Fibroblast of mammary gland (primary cell): ENCODE data around the gene TMEM131.

ENCODE experiments used
- DNase-seq: peaks from one replicate; pipeline ENCODE4 v3.0.0-alpha.2; 2010; ENCODE audit warnings: low read depth
- H3K4me3 ChIP-seq: 2 replicates; pipeline ENCODE4 v1.5.1; 2011; ENCODE audit warnings: low read depth, mild to moderate bottlenecking, low read length, moderate library complexity; ENCODE audit not compliant: control insufficient read depth
- TF ChIP-seq, protein P1 (sequence below): conservative IDR thresholded peaks from 2 replicates; pipeline ENCODE4 v1.5.1; 2011; ENCODE audit warnings: low read depth, low read length, inconsistent platforms; ENCODE audit not compliant: control insufficient read depth, insufficient read depth

TMEM131 gene

DNA sequence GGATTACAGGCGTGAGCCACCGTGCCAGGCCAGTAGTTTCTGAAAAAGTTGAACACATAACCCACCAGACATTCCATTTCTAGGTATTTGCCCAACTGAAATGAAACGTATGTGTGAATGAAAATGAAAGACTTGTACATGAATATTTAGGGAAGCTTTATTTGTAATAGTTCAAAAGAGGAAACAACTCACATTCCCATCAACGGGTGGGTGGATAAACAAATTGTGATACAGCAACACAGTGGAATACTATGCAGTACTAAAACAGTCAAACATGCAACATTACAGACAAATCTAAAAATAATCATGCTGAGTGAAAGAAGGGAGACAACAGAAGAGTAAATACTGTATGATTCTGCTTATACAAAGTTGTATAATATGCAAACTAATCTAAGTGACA, 46.8 kb downstream of the TMEM131 start:
- no peak for DNase-seq
- TF ChIP-seq, protein P1, sequence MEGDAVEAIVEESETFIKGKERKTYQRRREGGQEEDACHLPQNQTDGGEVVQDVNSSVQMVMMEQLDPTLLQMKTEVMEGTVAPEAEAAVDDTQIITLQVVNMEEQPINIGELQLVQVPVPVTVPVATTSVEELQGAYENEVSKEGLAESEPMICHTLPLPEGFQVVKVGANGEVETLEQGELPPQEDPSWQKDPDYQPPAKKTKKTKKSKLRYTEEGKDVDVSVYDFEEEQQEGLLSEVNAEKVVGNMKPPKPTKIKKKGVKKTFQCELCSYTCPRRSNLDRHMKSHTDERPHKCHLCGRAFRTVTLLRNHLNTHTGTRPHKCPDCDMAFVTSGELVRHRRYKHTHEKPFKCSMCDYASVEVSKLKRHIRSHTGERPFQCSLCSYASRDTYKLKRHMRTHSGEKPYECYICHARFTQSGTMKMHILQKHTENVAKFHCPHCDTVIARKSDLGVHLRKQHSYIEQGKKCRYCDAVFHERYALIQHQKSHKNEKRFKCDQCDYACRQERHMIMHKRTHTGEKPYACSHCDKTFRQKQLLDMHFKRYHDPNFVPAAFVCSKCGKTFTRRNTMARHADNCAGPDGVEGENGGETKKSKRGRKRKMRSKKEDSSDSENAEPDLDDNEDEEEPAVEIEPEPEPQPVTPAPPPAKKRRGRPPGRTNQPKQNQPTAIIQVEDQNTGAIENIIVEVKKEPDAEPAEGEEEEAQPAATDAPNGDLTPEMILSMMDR: no peak

DNA sequence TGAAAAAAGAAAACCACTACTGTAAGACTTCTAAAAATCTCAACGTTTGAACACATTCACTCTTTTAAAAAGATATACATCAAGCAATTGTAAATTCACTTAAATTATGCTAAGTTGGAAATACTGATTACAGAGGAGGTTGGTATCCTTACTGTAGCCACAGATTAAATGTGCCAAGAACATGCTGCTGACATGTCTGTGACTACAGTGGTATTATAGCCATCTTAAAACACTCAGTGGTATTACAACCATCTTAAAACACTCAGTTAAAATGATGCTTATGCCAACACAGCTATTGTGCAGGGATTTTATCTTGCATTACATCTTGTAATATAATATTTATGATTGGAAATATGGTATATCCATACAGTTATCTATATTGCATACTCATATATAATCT, 50.0 kb downstream of the TMEM131 start:
- no peak overlapping the region for H3K4me3 ChIP-seq
- DNase-seq: no peak
- TF ChIP-seq, protein P1: no peak

More for the DNA sequence above, 46.8 kb downstream of the TMEM131 start:
- H3K4me3 ChIP-seq: no peak overlapping the region

DNA sequence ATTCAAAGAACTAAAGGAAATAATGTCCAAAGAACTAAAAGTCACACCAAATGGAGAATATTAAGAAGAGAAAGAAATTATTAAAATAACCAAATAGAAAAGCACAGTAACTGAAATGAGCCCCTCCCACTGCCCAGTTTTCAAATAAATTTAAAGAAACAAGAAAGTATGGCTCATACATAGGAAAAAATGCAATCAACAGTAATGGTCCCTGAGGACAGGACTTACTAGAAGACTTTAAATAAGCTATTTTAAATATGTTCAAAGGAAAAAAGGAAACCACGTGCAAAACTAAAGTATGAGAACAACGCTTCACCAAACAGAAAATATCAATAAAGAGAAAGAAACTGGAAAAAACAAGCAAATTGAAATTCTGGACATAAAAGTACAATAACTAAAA, 58.9 kb downstream of the TMEM131 start:
- TF ChIP-seq, protein P1: no peak

DNA sequence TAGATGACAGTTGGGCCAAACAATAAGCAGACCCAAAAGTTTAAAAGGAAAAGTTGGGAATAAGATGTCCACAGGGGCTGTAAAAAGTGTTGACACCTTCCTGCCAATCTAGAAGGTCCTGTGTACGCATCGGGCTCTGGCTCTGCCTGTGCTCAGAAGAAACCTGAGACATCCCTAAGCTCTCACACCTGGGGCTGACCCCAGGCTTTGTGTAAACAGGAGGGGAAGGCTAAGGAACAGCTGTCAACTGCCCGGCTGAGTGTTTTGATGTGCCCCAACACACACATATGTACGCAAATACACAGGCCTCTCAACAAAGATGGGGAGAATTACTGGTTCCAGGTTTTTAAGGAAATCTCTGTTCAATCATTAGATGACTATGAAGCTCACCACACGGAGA, 59.5 kb downstream of the TMEM131 start:
- TF ChIP-seq, protein P1: no peak
- no peak overlapping the region for H3K4me3 ChIP-seq
- no peak for DNase-seq

More for the DNA sequence above, 58.9 kb downstream of the TMEM131 start:
- H3K4me3 ChIP-seq: no peak overlapping the region
- DNase-seq: no peak

DNA sequence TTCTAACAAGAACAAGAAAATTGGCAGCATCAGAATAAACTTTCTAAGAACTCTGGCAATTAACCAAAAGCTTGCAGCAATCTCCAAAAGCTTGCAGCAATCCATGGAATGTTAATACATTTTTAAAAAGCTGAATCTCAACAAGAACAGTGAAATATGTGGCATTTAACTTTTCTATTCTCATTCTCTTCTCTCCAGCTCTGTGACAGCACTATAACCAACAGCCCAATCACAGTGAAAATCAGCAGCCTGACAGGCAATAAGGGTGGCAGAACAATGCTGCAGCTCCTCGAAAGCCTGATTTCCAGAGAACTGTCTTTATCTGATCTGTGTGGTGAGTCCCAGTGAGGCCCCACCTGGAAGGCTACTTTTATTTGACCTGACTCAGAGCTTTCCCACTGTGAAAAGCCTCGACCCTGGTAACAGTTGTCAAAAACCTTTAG, 60.0 kb downstream of the TMEM131 start:
- no peak overlapping the region for H3K4me3 ChIP-seq
- TF ChIP-seq, protein P1: no peak
- peak; percentile 71 for DNase-seq

DNA sequence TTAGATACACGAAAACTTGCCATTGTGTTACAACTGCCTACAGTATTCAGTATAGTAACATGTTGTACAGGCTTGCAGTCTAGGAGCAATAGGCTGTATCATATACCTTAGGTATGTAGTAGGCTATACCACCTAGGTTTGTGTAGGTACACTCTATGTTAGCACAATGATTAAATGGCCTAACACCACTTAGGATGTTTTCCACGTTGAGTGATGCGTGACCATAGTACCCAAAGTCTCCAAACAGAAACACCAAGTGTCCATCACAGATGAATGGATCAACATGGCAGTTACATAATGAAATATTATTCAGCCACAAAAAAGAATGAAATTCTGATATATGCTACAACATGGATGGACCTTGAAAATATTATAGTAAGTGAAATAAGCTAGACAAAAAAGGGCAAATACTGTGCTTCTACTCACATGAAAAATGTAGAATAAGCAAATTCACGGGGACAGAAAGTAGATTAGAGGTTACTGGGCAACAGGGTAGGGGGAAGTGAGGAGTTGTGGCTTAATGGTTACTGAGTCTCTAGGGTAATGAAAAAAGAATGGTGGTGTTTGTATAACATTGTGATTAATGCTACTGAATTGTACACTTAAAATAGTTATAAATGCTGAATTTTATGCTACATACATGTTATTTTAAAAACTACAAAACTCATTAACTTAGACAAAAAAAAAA, 62.6 kb downstream of the TMEM131 start:
- no peak for DNase-seq
- TF ChIP-seq, protein P1: no peak
- no peak overlapping the region for H3K4me3 ChIP-seq
